ENCODE data around the gene TLCD3A.
"Not testable (repeated sequence)": the region's sequence is repeated elsewhere in the genome, so short reads cannot be mapped to it uniquely, and the experiment has no call there.

TLCD3A gene

GRCh38 chr17:744937-745336 is 12.5 kb downstream of the TLCD3A start:
- Histone ChIP-seq H3K9ac (ENCODE audit: low read length) (no peak overlapping the region), H3K36me3 (ENCODE audit: control insufficient read depth, insufficient read depth, low read length) (peaks cover 27% of the 10 kb centered on the region), H3K9me3 (ENCODE audit: control insufficient read depth, low read length) (no peaks in the 10 kb centered on the region), H3K4me3 (ENCODE audit: low read length) (no peak overlapping the region), H3K4me1 (ENCODE audit: control insufficient read depth, insufficient read depth, low read length) (no peaks in the 10 kb centered on the region), H3K27me3 (ENCODE audit: control insufficient read depth, insufficient read depth, low read length) (no peaks in the 10 kb centered on the region)

GRCh38 chr17:745406-745805 is 13.0 kb downstream of the TLCD3A start:
- H3K27me3 ChIP-seq (ENCODE audit: control insufficient read depth, insufficient read depth, low read length), result no peaks in the 10 kb centered on the region
- no peak overlapping the region for H3K9ac ChIP-seq (ENCODE audit: low read length)
- peaks cover 3% of the 10 kb centered on the region for H3K4me1 ChIP-seq (ENCODE audit: control insufficient read depth, insufficient read depth, low read length)
- peaks cover 23% of the 10 kb centered on the region for H3K36me3 ChIP-seq (ENCODE audit: control insufficient read depth, insufficient read depth, low read length)
- H3K9me3 ChIP-seq (ENCODE audit: control insufficient read depth, low read length), result no peaks in the 10 kb centered on the region
- no peak overlapping the region for H3K4me3 ChIP-seq (ENCODE audit: low read length)

- Histone ChIP-seq H3K4me1 (ENCODE audit: control insufficient read depth, insufficient read depth, low read length) (peaks cover 11% of the 10 kb centered on the region), H3K9ac (ENCODE audit: low read length) (no peak overlapping the region), H3K36me3 (ENCODE audit: control insufficient read depth, insufficient read depth, low read length) (peaks cover 23% of the 10 kb centered on the region), H3K9me3 (ENCODE audit: control insufficient read depth, low read length) (no peaks in the 10 kb centered on the region), H3K27me3 (ENCODE audit: control insufficient read depth, insufficient read depth, low read length) (no peaks in the 10 kb centered on the region), H3K4me3 (ENCODE audit: low read length) (no peak overlapping the region)
Observed at GRCh38 chr17:746181-746580, 13.8 kb downstream of the TLCD3A start.

- Histone ChIP-seq H3K4me1 (ENCODE audit: control insufficient read depth, insufficient read depth, low read length) (peaks cover 14% of the 10 kb centered on the region), H3K9ac (ENCODE audit: low read length) (no peak overlapping the region), H3K4me3 (ENCODE audit: low read length) (no peak overlapping the region), H3K9me3 (ENCODE audit: control insufficient read depth, low read length) (no peaks in the 10 kb centered on the region), H3K27me3 (ENCODE audit: control insufficient read depth, insufficient read depth, low read length) (no peaks in the 10 kb centered on the region), H3K36me3 (ENCODE audit: control insufficient read depth, insufficient read depth, low read length) (peaks cover 23% of the 10 kb centered on the region)
Observed at GRCh38 chr17:746783-747629, 14.6 kb downstream of the TLCD3A start.

GRCh38 chr17:748604-749003 is 16.2 kb downstream of the TLCD3A start:
- not testable (repeated sequence) for H3K9ac ChIP-seq (ENCODE audit: low read length); H3K27me3 ChIP-seq (ENCODE audit: control insufficient read depth, insufficient read depth, low read length); H3K9me3 ChIP-seq (ENCODE audit: control insufficient read depth, low read length); H3K4me3 ChIP-seq (ENCODE audit: low read length)
- Histone ChIP-seq H3K36me3 (ENCODE audit: control insufficient read depth, insufficient read depth, low read length) (peaks cover 23% of the 10 kb centered on the region), H3K4me1 (ENCODE audit: control insufficient read depth, insufficient read depth, low read length) (peaks cover 14% of the 10 kb centered on the region)

- not testable (repeated sequence) for H3K9ac ChIP-seq (ENCODE audit: low read length); H3K4me3 ChIP-seq (ENCODE audit: low read length); H3K9me3 ChIP-seq (ENCODE audit: control insufficient read depth, low read length); H3K27me3 ChIP-seq (ENCODE audit: control insufficient read depth, insufficient read depth, low read length)
- H3K4me1 ChIP-seq (ENCODE audit: control insufficient read depth, insufficient read depth, low read length), result peaks cover 14% of the 10 kb centered on the region
- H3K36me3 ChIP-seq (ENCODE audit: control insufficient read depth, insufficient read depth, low read length), result peaks cover 23% of the 10 kb centered on the region
Observed at GRCh38 chr17:749359-749758, 17.0 kb downstream of the TLCD3A start.

- H3K9ac ChIP-seq (ENCODE audit: low read length), result peak overlapping the region; percentile 86
- H3K27me3 ChIP-seq (ENCODE audit: control insufficient read depth, insufficient read depth, low read length), result no peaks in the 10 kb centered on the region
- no peaks in the 10 kb centered on the region for H3K9me3 ChIP-seq (ENCODE audit: control insufficient read depth, low read length)
- peaks cover 17% of the 10 kb centered on the region for H3K36me3 ChIP-seq (ENCODE audit: control insufficient read depth, insufficient read depth, low read length)
- peaks cover 14% of the 10 kb centered on the region for H3K4me1 ChIP-seq (ENCODE audit: control insufficient read depth, insufficient read depth, low read length)
- H3K4me3 ChIP-seq (ENCODE audit: low read length), result peak overlapping the region; percentile 75
Observed at GRCh38 chr17:750431-751037, 18.1 kb downstream of the TLCD3A start.

GRCh38 chr17:751269-752001 is 19.0 kb downstream of the TLCD3A start:
- Histone ChIP-seq H3K4me1 (ENCODE audit: control insufficient read depth, insufficient read depth, low read length) (peaks cover 14% of the 10 kb centered on the region), H3K9me3 (ENCODE audit: control insufficient read depth, low read length) (no peaks in the 10 kb centered on the region), H3K27me3 (ENCODE audit: control insufficient read depth, insufficient read depth, low read length) (no peaks in the 10 kb centered on the region), H3K9ac (ENCODE audit: low read length) (peak overlapping the region; percentile 86), H3K36me3 (ENCODE audit: control insufficient read depth, insufficient read depth, low read length) (peaks cover 12% of the 10 kb centered on the region), H3K4me3 (ENCODE audit: low read length) (peak overlapping the region; percentile 75)

GRCh38 chr17:752002-752619 is 19.7 kb downstream of the TLCD3A start, which contains the start of gene GEMIN4:
Gene GEMIN4 (minus strand): TSS chr17:752264. CDS start chr17:752142, 122 bp downstream.
- Histone ChIP-seq H3K4me1 (ENCODE audit: control insufficient read depth, insufficient read depth, low read length) (peaks cover 14% of the 10 kb centered on the region), H3K4me3 (ENCODE audit: low read length) (peak within 1 kb of the TSS; percentile 75), H3K9me3 (ENCODE audit: control insufficient read depth, low read length) (no peaks in the 10 kb centered on the region), H3K9ac (ENCODE audit: low read length) (peak within 1 kb of the TSS; percentile 86), H3K36me3 (ENCODE audit: control insufficient read depth, insufficient read depth, low read length) (peaks cover 8% of the 10 kb centered on the region), H3K27me3 (ENCODE audit: control insufficient read depth, insufficient read depth, low read length) (no peaks in the 10 kb centered on the region)

- Histone ChIP-seq H3K36me3 (ENCODE audit: control insufficient read depth, insufficient read depth, low read length) (peaks cover 2% of the 10 kb centered on the region), H3K9me3 (ENCODE audit: control insufficient read depth, low read length) (no peaks in the 10 kb centered on the region), H3K4me1 (ENCODE audit: control insufficient read depth, insufficient read depth, low read length) (peaks cover 14% of the 10 kb centered on the region), H3K4me3 (ENCODE audit: low read length) (peak overlapping the region; percentile 75), H3K27me3 (ENCODE audit: control insufficient read depth, insufficient read depth, low read length) (no peaks in the 10 kb centered on the region), H3K9ac (ENCODE audit: low read length) (peak overlapping the region; percentile 86)
Observed at GRCh38 chr17:752620-753219, 20.3 kb downstream of the TLCD3A start.

- Histone ChIP-seq H3K4me3 (ENCODE audit: low read length) (no peak overlapping the region), H3K9ac (ENCODE audit: low read length) (no peak overlapping the region), H3K9me3 (ENCODE audit: control insufficient read depth, low read length) (no peaks in the 10 kb centered on the region), H3K4me1 (ENCODE audit: control insufficient read depth, insufficient read depth, low read length) (peaks cover 14% of the 10 kb centered on the region), H3K27me3 (ENCODE audit: control insufficient read depth, insufficient read depth, low read length) (no peaks in the 10 kb centered on the region), H3K36me3 (ENCODE audit: control insufficient read depth, insufficient read depth, low read length) (no peaks in the 10 kb centered on the region)
Observed at GRCh38 chr17:753418-753817, 21.0 kb downstream of the TLCD3A start.

Measured in mucosa of stomach (tissue), 1 donor.